Fibroblast of skin of right quadriceps (primary cell): ENCODE results near the gene C16orf96.

Source experiments
- DNase-seq: peaks from one replicate; pipeline ENCODE4 v3.0.0-alpha.2; 2013

Gene C16orf96

DNA sequence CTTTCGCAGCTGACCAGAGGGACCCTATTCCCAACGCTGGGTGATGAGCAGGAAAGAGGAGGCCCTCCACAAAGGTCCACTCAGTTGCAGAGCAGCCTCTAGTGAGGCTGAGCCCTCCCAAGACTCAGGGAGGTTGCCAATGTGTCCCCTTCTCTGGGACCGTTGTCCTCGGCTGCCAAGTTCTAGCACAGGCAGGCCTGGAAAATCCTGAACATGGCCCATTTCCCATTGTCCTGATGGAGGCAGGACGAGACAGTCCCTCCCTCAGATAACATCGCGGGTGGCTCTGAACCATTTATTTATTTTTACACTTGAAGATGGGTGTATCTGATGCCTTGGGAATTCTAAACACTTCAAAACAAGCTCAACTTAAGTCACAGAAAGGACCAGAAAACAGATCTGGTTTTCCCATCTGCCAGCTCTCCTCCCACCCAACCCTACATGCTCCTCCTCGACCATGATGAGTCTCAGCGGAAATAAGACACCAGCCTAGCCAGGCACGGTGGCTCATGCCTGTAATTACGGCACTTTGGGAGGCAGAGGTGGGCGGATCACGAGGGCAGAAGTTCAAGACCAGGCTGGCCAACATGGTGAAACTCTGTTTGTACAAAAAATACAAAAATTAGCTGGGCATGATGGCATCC lies 30.4 kb upstream of the C16orf96 start:
- no peak for DNase-seq

DNA sequence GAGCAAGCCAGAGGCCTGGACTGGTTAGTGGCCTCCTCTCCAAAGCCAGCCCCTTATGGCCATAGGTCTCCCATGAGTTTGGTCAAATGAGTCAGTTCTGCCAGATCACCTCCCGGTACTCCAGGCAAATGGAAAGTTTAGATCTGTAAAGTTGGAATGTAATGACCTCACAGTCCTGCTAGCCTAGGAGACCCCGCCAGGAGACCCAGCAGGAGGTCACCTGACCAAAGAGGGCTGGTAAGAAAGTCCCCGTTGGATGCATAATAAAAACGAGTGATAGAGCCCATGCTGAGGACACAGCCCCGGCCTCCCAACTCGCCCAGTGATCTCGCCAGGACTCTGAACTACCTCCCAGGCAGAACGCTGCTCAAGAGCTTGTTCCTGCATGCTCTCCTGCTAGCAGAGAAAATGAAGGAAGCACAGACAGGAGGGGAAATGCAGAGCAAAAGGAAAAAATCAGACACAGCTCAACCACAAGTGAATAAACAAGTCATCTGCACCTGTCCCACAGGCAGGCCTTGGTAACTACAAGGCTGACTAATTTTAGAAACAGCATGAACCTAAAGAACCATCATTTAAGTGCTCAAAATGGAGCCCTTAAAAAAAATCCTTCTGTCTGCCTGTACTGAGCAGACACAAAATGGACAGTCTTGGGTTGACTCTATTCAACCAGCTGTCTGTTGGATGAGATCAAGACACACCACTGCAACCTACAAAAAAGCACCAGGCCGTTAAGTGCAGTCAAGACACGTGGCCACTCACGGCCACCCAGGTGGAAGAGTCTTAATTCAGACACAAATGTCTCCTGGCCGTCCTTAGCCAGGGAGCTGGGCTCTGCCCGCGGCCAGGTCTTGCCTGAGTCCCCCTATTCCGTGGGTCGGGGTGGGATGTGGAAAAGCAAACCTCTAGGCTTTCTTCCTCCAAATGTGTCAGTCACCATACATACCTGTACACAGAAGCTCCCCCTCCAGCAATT lies 26.8 kb upstream of the C16orf96 start:
- DNase-seq = peak; percentile 30

DNA sequence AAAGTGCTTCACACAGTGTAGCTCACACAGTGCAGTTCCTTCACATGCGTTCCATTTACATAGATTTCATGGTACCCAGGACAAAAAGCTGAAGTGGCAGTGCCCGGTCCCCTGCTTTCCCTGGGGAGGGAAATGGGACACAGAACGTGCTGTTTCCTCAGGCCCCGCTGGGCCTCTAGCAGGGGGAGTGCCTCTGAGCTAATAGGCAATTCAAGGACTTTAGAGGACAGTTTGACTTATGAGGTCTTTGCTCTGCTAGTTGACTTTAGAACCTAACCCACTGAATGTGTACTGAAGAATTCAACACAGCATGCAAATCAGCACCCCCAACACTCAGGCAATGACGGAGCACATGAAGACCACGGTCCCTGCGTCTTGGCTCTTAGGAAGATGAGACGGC lies 24.3 kb upstream of the C16orf96 start:
- no peak for DNase-seq

DNA sequence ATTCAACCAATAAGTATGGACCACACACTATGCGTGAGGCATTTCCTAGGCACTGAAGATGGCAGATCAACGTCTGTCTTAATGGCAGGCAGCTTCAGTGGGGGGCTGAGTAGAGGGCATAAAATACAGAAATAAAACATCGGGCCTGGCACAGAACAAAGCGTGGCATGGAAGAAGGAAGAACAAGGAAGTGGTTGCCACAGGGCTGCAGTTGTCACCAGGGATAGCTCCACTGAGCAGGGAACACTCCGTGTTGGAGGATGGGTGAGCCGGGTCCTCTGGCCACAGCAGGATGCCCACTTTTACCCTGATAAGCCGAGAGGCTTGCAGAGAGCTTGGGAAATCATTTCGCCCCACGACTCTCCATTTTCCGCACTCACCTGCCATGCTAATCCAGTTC lies 23.9 kb upstream of the C16orf96 start:
- DNase-seq = no peak

DNA sequence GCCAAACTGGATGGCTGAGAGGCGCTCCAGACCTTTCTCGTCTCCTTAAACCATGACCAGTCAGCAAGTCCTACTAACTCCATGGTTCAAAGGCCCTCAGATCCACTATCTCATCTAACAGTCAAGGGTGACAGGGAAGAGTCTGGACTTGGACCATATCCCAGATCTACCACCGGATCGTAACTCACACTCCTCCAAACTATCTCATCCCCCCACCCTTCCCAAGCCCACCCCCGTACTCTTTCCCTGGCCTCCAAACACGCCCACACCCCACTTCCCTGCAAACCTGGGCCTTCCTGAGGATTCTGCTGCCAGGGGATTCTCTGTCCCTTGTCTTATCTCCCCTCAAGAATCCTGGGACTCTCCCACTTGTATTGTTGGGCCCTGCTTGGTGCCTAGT lies 22.6 kb upstream of the C16orf96 start:
- DNase-seq = no peak

DNA sequence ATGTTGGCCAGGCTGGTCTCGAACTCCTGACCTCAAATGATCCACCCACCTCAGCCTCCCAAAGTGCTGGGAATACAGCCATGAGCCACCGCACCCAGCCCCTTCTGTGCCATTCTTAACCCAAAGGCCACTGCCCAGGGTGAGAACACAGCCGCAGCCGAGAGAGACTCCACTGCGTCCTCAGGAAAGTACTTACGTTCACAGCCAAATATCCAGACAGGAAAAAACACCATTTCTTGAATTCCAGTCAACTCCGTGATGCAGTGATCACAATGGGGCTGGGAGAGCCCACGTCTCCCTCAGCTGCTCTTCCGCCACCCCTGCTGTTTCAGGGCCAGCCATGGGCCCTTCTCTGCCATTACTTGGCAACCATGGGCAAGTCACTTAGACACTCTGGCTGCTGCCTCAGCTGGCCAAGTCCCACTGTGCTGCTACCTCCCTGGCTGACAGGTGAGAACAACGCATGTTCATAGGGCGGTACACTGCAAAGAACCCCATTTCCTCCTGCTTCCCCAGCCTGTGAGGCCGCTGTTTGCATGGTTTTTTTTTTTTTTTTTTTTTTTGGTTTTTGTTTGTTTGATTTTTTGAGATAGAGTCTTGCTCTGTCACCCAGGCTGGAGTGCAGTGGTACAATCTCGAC lies 21.9 kb upstream of the C16orf96 start:
- DNase-seq = no peak

DNA sequence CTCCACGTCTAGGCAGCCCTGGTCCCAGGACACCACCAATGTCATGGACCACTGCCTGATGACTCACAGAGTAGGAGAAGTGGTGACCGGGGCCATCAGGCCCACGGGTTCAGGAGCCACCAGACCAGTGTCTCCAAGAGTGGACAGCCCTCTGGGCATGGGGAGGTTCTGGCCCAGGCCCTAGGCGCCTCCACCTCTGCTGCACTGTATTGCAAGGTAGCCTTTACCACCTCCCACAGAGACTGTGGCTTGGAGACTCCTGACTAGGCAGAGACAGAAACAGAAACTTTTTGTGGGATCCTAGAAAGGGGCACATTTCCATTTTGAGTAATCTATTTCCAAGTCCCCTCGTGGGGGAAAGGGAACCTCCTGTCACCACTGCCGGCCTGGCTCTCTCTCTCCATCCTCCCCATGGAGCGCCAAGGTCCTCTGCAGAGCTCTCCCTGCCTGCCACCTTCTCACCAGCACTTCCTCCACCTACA lies 20.5 kb upstream of the C16orf96 start:
- DNase-seq = no peak

DNA sequence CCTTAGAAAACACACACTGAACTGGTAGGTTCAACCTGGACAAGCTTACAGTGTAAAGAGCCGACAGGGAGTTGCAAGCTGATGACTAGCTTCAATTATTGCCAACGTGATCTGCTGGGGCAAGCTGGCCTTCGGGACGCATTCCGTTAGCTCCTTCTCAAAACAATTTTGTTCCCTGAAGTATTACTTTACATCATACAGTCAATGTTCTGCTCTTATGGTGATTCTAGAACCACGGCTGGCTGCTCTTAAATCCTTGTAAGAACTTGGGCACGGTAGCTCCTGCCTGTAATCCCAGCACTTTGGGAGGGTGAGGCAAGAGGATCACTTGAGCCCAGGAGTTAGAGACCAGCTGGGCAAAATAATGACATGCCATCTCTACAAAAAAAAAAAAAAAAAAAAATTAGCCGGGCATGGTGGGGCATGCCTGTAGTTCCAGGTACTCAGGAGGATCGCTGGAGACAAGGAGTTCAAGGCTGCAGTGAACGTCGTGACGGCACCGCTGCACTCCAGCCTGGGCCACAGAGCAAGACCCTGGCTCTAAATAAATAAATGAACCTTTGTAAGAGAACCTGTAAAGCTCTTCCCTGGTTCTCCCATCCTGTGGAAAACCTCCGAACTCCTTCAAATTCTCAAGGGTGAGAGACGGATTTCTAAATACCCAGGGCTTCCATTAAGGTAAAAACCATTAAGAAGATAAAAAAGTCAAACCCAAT lies 19.6 kb upstream of the C16orf96 start:
- no peak for DNase-seq

DNA sequence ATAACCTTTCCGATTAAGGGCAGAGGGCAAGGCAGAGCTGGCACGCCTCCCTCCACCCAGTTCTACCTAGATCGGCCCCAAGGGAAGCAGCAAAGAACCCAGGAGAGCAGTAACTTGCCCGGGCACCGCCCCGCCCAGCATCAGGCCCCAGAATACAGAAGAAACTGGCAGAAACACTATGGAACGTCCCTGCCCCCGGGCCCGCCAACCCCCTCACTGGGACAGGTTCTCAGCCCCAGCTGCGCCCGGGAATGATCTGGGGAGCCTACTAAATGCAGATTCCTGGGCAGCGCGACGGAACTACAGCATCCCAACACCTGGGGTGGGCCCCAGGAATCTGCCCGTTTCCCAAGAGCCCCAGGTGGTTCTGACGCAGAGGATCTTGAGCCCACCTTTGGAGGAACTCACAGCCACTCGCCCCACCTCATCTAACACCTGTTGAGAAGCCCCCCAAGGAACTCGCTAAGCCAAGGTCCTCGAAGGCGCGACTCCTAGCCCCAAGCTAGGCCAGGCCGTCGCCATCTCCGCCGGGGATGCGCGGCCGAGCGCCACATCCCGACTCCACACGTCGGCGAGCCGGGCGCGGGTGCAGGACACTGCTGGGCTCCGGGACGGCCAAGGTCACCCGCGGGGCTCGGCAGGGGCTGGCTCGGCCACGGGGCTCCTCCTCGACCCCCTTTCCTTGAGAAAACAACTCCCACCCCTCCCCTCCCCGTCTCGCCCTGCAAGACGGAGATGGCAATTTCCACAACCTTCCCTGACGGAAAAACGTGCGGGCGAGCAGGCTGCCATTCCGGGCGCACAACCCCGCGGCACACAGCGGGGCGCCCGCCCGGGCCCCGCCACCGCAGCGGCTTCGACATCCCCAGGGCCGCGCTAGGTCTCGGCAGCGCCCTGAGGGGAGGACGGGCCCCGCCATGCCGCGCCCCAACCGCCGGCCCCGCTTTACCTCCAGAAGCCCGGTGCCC lies 18.5 kb upstream of the C16orf96 start:
- no peak for DNase-seq

DNA sequence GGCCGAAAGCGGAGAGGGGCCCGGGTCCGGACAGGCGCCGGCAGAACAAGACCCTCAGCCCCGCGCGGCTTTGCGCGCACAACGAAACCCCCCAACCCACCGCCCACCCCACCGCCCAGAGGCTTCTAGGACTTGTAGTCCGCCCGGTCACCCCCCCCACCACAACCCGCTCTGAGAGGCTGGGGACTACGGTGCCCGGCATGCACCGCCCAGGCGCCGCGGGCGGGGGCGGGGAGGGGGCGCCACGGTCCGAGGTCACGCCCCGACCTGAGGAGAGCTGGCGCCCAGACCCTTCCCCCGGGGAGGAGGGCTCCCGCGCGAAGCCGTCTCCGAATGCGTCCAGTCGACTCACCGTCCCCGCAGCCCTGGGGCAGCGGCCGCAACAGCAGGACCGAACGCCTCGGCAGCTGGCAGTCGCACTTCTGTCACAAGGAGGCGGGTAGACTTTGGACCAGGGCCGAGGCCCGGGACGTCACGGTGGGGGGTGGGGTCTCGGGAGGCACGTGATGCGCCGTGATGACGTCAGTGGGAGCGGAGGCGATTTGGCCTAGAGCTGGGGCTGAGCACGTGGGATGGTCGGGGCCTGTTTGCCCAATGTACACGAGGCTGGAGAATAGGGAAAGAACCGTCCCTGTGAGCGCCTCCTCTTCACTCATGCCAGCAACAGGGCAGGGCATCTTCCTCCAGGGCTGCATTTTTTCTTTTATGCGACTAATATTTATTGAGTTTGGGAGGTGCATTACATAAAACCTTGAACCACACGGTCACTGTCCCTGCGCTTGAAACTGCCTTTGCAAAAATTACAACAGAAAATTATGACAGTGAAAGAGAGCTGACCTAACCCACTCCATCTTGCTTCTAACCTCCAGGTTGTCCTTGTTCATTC lies 17.5 kb upstream of the C16orf96 start, which contains the start of gene CDIP1:
TSS of gene CDIP1 (minus strand) at position 424 of the 886 bp plus-strand sequence. CDS start 24,643 bp downstream, outside the sequence.
- peak; percentile 95 for DNase-seq

DNA sequence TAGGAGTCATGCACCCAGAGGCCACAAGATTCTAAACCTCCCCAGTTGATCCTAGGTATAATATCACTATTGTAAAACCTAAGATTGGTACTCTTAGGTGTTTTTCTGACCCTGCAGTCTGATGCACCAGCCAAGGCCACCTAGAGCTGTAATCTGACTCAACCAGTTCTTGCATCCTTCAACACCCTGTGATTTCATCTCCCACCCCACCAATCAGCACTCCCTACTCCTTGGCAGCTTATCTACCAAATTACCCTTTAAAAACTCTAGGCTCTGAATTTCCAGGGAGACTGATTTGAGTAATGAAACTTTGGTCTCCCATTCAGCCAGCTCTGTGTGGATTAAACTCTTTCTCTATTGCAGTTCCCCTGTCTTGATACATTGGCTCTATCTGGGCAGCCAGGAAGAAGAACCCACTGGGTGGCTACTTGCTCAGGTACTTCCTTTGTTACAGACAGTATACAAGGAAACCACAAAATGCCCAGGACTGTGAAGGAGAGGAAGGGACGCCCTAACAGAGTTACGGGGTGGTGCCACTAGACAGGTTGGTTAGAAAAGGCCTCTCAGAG lies 16.3 kb upstream of the C16orf96 start:
- no peak for DNase-seq

DNA sequence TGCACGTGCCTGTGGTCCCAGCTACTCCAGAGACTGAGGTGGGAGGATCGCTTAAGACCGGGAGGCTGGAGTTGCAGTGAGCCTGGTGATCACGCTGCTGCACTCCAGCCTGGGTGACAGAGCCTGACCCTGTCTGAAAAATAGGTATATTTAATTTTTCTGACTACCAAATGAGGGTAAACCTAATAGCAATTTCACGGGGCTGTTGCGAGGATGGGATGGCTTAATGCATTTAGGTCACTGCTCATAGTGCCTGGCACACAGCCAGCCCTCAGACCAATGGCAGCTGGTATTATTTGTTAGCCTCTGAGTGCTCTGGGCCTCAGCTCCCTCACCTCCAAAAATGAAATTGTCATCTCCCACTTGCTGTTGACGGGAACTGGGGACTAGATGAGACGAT lies 11.7 kb upstream of the C16orf96 start:
- DNase-seq = no peak

DNA sequence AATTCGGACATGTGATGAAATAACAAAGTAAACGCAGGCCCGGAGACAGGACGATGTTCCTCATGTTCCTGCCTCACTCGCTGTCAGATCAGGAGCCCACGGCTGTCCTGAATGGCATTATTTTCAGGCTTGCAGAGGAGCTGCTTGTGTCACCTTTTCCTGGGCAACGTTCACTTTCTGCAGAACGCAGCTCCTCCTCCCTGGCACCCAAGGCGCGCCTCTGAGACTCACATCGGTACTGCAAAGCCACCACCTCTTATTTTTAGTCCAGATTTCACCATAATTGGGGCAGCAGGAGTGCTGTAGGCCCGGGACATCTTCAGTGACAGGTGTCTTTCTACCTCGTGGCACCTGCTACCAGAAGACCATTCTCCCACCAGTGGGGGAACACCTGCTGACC lies 8.0 kb upstream of the C16orf96 start:
- DNase-seq = no peak

DNA sequence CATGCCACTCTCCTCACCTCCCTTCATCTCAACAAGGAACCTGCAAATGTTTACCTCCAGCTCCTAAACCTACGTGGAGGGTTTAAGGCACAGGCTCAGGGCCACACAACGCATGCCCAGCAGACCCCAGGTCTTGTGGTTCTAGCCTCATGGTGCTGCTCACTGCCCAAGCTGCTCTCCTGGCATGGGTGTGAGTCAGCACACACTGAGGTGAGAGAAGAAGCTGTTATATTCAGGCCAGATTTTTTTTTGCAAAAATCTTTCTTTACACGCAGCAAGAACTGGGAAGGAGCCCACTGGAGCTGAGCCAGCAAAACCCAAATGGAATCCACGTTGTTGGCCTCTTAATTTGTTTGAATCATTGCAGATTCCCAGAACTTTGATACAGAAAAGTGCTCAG lies 5.5 kb upstream of the C16orf96 start:
- no peak for DNase-seq

DNA sequence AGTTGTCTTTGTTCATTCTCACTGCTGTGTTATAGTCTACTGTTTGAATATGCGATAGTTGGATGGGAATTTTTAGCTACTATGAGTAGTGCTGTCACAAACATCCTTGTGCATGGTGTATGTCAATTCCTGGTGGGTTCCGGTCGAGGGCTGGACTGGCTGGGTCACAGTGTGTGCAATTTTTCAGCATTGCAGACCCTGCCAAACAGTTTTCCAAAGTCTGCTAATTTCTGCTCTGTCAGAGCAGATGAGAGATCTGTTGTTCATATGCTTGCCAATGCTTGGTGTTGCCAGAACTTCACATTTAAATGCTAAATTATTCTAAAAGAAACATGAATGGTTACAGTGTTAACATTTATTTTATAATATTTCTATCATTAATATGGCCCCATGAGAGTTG lies 3.6 kb upstream of the C16orf96 start:
- no peak for DNase-seq

DNA sequence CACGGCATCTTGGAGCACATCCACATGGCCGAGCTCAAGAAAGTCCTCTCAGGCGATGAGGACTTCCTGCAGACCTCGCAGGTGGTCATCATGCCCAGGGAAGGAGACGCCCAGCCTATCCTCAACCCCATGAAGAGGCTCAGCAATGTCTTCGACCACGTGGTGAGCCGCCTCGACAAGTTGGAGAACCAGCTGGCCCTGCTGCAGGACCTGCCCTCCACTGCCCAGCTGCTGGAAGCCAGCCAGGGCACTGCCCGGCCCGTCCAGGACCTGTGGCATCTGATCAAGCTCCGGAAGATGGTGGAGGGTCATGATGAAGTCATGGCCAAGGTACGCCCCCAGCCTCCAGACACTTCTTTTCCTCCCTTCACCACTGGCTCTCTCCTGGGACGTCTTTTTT lies 440 bp downstream of the C16orf96 start:
- DNase-seq = no peak

DNA sequence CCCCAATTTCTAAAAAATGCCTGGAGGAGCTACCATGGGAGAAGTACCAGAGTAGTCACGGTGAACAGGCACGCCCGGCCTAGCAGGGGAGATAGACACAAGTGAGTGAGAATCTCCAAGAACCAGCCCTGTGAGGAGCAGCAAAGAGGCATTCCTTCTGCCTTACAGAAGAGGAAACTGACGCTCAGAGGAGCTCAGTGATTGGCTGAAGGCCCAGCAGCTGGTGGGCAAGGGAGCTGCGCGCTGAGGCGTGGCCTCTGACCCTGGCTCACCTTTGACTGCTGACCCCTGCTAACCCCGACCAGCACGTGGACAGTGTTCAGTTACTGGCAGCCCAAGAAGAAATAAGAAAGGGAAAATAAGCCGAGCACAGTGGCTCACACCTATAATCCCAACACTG lies 1.8 kb downstream of the C16orf96 start:
- no peak for DNase-seq

DNA sequence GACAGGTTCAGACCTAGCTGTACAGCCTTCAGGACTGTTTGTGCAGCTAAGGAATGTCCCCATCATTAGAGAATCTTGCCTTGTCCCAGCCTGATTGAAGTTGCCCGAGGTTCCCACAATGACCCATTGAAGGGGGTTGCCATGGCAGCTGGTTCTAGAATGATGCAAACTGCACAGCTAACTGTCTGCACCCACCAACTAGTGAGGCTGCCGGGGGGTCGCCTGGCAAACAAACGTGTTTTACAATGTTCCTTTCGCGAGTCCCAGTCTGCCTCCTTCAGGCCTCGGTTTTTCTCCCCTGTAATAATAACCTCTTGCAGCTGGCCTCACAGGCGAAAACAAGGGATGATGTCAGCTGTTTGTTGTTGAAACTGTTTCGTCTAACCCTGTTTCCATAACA lies 5.5 kb downstream of the C16orf96 start:
- DNase-seq = no peak

DNA sequence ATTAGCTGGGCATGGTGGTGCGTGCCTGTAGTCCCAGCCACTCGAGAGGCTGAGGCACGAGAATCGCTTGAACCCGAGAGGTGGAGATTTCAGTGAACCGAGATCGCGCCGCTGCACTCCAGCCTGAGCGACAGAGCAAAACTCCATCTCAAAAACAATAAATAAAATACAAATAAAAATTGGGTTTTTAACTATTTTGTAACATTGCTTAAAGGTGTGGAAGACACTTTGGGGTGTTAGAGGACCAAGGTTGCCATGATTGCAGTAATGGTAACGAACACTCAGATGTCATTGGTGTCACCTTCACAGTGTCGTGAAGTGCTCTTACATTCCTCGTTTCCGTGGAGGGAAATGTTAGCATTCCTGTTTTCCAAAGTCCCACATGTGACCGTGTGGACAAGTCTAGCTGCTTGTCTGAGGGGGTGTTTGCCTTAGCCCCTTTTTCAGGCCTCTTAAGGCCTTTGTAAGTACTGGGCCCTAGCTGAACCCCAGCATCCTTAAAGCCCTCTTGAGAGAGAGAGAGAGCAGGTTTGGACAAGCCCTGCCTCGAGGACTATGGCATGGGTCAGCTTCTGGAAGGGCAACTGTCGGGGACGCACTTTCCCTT lies 8.6 kb downstream of the C16orf96 start:
- DNase-seq = no peak

DNA sequence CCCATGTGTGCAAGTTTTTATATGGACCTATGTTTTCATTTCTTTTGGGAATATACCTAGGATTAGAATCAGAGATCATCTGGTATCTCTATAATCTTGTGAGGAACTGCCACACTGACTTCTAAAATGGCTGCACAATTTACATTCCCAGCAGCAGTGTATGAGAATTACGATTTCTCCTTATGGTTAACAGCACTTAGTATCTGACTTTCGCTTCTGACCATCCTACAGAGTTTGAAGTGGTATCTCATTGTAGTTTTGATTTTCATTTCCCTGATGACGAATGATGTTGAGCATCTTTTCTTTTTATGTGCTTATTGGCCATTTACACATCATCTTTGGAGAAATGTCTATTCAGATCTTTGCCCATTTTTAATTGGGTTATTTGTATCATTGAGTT lies 10.0 kb downstream of the C16orf96 start:
- DNase-seq = no peak
